ENCODE measurements around the gene LCN15. TPM values are rescaled to one million over a fixed set of nuclear protein-coding genes. Genes with fewer than 3 reads are reported as not detected.
"Not testable (repeated sequence)": the region's sequence is repeated elsewhere in the genome, so short reads cannot be mapped to it uniquely, and the experiment has no call there.

Gene LCN15
- total and polyA plus RNA-seq, 2 of the 13 experiments (the other 11 are each of a cell fraction or from before 2014, with no cell fraction given) = 1.3 to 53.7 TPM

DNA sequence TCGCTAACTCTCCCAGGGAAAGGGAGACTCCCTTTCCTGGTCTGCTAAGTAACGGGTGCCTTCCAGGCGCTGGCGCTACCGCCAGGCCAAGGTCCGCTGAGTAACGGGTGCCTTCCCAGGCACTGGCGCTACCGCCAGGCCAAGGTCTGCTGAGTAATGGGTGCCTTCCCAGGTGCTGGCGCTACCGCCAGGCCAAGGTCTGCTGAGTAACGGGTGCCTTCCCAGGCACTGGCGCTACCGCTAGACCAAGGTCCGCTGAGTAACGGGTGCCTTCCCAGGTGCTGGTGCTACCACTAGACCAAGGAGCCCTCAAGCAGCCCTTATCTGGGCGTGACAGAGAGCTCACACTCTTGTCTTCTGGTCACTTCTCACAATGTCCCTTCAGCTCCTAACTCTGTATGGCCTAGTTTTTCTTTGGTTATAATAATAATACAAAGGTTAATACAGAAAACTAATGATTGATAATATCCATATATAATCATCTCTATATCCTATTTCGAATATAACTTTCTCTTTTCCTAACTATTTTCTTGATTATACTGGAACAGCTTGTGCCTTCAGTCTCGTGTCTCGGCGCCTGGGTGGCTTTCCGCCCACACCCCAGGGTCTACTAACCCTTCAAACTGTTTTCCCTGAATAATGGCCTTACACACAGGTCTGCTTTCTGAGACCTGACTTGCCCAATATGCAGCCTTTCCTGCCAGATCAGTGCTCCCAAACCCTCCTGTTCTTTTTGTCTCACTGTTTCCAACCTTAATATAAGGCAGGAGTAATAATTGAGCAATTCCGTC lies 21.4 kb upstream of the LCN15 start:
- DNase-seq (ENCODE audit: low spot score); H4K20me1 ChIP-seq (ENCODE audit: insufficient read depth, low read length); H3K9me3 ChIP-seq (ENCODE audit: low read length); BruUV-seq (replicated peaks); in situ Hi-C loops (cut with HindIII; ENCODE audit: extremely low pct_ligation_motif_present, low pct_unique_long_range_greater_than_20kb); H3K79me2 ChIP-seq (ENCODE audit: insufficient read depth, low read length); ATAC-seq; H3K4me3 ChIP-seq (replicated peaks in 1 of 3; ENCODE audit: insufficient read depth in 1 of 3, low read depth in 2 of 3, low read length in 3 of 3); CTCF ChIA-PET (ENCODE audit: low intra/inter-chr PET ratio, low total read pairs); H3K36me3 ChIP-seq (replicated peaks in 1 of 2; ENCODE audit: control insufficient read depth in 1 of 2, insufficient read depth in 2 of 2, low read length in 2 of 2); FAIRE-seq; H2AFZ ChIP-seq (ENCODE audit: low read length); H3K9ac ChIP-seq (ENCODE audit: insufficient read depth, low read depth, low read length); H3K27me3 ChIP-seq (ENCODE audit: control insufficient read depth in 1 of 2, insufficient read depth in 2 of 2, low read length in 2 of 2): not testable (repeated sequence)
- POLR2A ChIA-PET = interaction anchor here (1.6 kb wide), 1 partner anchor 14 kb away, joined by 8 read pairs; no protein-coding TSS in a partner anchor
- TF ChIP-seq SAP130 (CRISPR knock-in tag; IDR thresholded peaks at IDR 0.05; ENCODE audit: low read depth) (0 out of 2 replicates have a peak, but pooled peaks have one; percentile 9), HNF4A (CRISPR knock-in tag; IDR thresholded peaks at IDR 0.05) (peak; percentile 32; the same call in 1 of the 2 replicates), HNRNPL (IDR thresholded peaks at IDR 0.05; ENCODE audit: low read depth, low read length) (0 out of 2 replicates have a peak, but pooled peaks have one; percentile 46), ZBTB38 (CRISPR knock-in tag; IDR thresholded peaks at IDR 0.05) (peak; percentile 62; the same call in 1 of the 2 replicates)
- TF ChIP-seq, protein P1, sequence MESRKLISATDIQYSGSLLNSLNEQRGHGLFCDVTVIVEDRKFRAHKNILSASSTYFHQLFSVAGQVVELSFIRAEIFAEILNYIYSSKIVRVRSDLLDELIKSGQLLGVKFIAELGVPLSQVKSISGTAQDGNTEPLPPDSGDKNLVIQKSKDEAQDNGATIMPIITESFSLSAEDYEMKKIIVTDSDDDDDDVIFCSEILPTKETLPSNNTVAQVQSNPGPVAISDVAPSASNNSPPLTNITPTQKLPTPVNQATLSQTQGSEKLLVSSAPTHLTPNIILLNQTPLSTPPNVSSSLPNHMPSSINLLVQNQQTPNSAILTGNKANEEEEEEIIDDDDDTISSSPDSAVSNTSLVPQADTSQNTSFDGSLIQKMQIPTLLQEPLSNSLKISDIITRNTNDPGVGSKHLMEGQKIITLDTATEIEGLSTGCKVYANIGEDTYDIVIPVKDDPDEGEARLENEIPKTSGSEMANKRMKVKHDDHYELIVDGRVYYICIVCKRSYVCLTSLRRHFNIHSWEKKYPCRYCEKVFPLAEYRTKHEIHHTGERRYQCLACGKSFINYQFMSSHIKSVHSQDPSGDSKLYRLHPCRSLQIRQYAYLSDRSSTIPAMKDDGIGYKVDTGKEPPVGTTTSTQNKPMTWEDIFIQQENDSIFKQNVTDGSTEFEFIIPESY (CRISPR knock-in tag; IDR thresholded peaks at IDR 0.05) = peak; percentile 92
- TF ChIP-seq, protein P2, sequence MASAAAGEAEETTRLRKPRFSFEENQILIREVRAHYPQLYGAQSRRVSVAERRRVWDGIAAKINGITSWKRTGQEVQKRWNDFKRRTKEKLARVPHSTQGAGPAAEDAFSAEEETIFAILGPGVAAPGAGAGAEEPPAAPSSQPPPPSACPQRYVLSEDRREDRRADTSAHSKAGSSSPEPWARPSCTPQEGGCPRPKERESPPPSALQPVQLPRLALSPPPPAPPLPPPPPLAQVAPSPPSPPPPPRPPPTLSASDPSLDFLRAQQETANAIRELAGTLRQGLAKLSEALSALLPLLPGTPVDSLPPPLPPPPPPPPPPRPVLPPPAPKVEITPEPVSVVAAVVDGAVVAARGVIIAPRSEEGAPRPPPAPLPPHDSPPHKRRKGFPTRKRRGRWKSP (CRISPR knock-in tag; IDR thresholded peaks at IDR 0.05) = peak; percentile 92
- TF ChIP-seq, protein P3, sequence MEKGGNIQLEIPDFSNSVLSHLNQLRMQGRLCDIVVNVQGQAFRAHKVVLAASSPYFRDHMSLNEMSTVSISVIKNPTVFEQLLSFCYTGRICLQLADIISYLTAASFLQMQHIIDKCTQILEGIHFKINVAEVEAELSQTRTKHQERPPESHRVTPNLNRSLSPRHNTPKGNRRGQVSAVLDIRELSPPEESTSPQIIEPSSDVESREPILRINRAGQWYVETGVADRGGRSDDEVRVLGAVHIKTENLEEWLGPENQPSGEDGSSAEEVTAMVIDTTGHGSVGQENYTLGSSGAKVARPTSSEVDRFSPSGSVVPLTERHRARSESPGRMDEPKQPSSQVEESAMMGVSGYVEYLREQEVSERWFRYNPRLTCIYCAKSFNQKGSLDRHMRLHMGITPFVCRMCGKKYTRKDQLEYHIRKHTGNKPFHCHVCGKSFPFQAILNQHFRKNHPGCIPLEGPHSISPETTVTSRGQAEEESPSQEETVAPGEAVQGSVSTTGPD (CRISPR knock-in tag; IDR thresholded peaks at IDR 0.05) = peak; percentile 72; the same call in 1 of the 2 replicates
- TF ChIP-seq, protein P4, sequence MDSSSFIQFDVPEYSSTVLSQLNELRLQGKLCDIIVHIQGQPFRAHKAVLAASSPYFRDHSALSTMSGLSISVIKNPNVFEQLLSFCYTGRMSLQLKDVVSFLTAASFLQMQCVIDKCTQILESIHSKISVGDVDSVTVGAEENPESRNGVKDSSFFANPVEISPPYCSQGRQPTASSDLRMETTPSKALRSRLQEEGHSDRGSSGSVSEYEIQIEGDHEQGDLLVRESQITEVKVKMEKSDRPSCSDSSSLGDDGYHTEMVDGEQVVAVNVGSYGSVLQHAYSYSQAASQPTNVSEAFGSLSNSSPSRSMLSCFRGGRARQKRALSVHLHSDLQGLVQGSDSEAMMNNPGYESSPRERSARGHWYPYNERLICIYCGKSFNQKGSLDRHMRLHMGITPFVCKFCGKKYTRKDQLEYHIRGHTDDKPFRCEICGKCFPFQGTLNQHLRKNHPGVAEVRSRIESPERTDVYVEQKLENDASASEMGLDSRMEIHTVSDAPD (CRISPR knock-in tag; IDR thresholded peaks at IDR 0.05) = 0 out of 2 replicates have a peak, but pooled peaks have one; percentile 45
- TF ChIP-seq, protein P5, sequence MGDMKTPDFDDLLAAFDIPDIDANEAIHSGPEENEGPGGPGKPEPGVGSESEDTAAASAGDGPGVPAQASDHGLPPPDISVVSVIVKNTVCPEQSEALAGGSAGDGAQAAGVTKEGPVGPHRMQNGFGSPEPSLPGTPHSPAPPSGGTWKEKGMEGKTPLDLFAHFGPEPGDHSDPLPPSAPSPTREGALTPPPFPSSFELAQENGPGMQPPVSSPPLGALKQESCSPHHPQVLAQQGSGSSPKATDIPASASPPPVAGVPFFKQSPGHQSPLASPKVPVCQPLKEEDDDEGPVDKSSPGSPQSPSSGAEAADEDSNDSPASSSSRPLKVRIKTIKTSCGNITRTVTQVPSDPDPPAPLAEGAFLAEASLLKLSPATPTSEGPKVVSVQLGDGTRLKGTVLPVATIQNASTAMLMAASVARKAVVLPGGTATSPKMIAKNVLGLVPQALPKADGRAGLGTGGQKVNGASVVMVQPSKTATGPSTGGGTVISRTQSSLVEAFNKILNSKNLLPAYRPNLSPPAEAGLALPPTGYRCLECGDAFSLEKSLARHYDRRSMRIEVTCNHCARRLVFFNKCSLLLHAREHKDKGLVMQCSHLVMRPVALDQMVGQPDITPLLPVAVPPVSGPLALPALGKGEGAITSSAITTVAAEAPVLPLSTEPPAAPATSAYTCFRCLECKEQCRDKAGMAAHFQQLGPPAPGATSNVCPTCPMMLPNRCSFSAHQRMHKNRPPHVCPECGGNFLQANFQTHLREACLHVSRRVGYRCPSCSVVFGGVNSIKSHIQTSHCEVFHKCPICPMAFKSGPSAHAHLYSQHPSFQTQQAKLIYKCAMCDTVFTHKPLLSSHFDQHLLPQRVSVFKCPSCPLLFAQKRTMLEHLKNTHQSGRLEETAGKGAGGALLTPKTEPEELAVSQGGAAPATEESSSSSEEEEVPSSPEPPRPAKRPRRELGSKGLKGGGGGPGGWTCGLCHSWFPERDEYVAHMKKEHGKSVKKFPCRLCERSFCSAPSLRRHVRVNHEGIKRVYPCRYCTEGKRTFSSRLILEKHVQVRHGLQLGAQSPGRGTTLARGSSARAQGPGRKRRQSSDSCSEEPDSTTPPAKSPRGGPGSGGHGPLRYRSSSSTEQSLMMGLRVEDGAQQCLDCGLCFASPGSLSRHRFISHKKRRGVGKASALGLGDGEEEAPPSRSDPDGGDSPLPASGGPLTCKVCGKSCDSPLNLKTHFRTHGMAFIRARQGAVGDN (CRISPR knock-in tag; IDR thresholded peaks at IDR 0.05) = peak; percentile 65
- peak overlapping the region; percentile 64 for H3K27ac ChIP-seq (ENCODE audit: extremely low read length, insufficient read depth, low read length)
- intact Hi-C loops (cut with micrococcal nuclease; ENCODE audit: unreplicated experiment) = loop anchor here (5.0 to 10.0 kb wide), 3 partner anchors 62 to 142 kb away; partner anchors contain the start of genes PHPT1 and TRAF2
- 69% methylated on average over 8 of the region's 23 CpGs for WGBS (ENCODE audit: low lambda C conversion rate)
- H3K4me1 ChIP-seq (ENCODE audit: insufficient read depth, low read length) = peaks cover 82% of the 10 kb centered on the region
- peak overlapping the region; percentile 18; the same call in 1 of the 2 replicates for H3K4me2 ChIP-seq (ENCODE audit: low read depth, low read length)
